ENCODE results near the gene GALC. TPM values are rescaled to one million over a fixed set of nuclear protein-coding genes. Genes with fewer than 3 reads are reported as not detected.

GALC gene
- total RNA-seq, 5 donors from 2014 or later (not counting 1 experiment from before 2014, with no cell fraction given) = 17.2 to 20.5 (median 18.6) TPM

- ATAC-seq (replicated peaks in 1 of 4) = no peak
- CTCF ChIA-PET = no interaction called here
- H3K36me3 Mint-ChIP-seq = peaks cover 38% of the 10 kb centered on the region
- no peak for DNase-seq
- POLR2A ChIA-PET = interaction anchor here in 1 of 2 donors (1.7 kb wide), 1 partner anchor 17 kb away, joined by 4 read pairs; the partner anchor contains the start of gene GALC
- no peak overlapping the region for H3K4me3 ChIP-seq (ENCODE audit: control insufficient read depth in 1 of 2, extremely low read depth in 1 of 2, low read length in 1 of 2)
- peak overlapping the region; percentile 11 to 81 for H3K27ac Mint-ChIP-seq
- peaks cover 29 to 58% of the 10 kb centered on the region in 2 experiments for H3K4me1 ChIP-seq (ENCODE audit: control insufficient read depth in 1 of 2, extremely low read depth in 1 of 2, insufficient read depth in 2 of 2, low read length in 2 of 2)
- H3K4me1 Mint-ChIP-seq = peaks cover 72 to 82% (median 75%) of the 10 kb centered on the region in 3 donors
- H3K27ac ChIP-seq (ENCODE audit: low read length) = no peak overlapping the region
- no CpG with 5 or more reads among the region's 2 CpGs for WGBS (ENCODE audit: insufficient coverage)
- no peaks in the 10 kb centered on the region for H3K27me3 ChIP-seq (replicated peaks in 1 of 2; ENCODE audit: control insufficient read depth in 2 of 2, extremely low read depth in 1 of 2, insufficient read depth in 2 of 2, low read length in 1 of 2)
- peaks cover 0 to 31% of the 10 kb centered on the region in 2 donors for H3K36me3 ChIP-seq (ENCODE audit: control insufficient read depth in 2 of 2, extremely low read depth in 1 of 2, insufficient read depth in 1 of 2, low read length in 1 of 2)
- H3K9me3 ChIP-seq = no peaks in the 10 kb centered on the region
- no peaks in the 10 kb centered on the region for H3K27me3 Mint-ChIP-seq
- H3K4me3 Mint-ChIP-seq = peak overlapping the region in 2 of 3 donors; percentile 10 to 50
- no peaks in the 10 kb centered on the region for H3K9me3 Mint-ChIP-seq
These were observed 17.3 kb upstream of the GALC start for GRCh38 chr14:88010331-88010730.

- no peak for ATAC-seq (replicated peaks in 1 of 4)
- Histone ChIP-seq H3K4me3 (ENCODE audit: control insufficient read depth in 1 of 2, extremely low read depth in 1 of 2, low read length in 1 of 2) (no peak overlapping the region), H3K36me3 (ENCODE audit: control insufficient read depth in 2 of 2, extremely low read depth in 1 of 2, insufficient read depth in 1 of 2, low read length in 1 of 2) (peaks cover 0 to 29% of the 10 kb centered on the region in 2 donors), H3K9me3 (no peaks in the 10 kb centered on the region), H3K4me1 (ENCODE audit: control insufficient read depth in 1 of 2, extremely low read depth in 1 of 2, insufficient read depth in 2 of 2, low read length in 2 of 2) (peaks cover 29 to 65% of the 10 kb centered on the region in 2 experiments), H3K27me3 (replicated peaks in 1 of 2; ENCODE audit: control insufficient read depth in 2 of 2, extremely low read depth in 1 of 2, insufficient read depth in 2 of 2, low read length in 1 of 2) (no peaks in the 10 kb centered on the region), H3K27ac (ENCODE audit: low read length) (peak overlapping the region; percentile 96)
- CTCF ChIA-PET = interaction anchor here in 1 of 2 donors (1.2 kb wide), 1 partner anchor 16 kb away, joined by 3 read pairs; no protein-coding TSS in a partner anchor
- H3K27ac Mint-ChIP-seq = peak overlapping the region; percentile 91 to 93
- no CpG with 5 or more reads among the region's 1 CpG for WGBS (ENCODE audit: insufficient coverage)
- no peaks in the 10 kb centered on the region for H3K9me3 Mint-ChIP-seq
- no peaks in the 10 kb centered on the region for H3K27me3 Mint-ChIP-seq
- H3K4me3 Mint-ChIP-seq = peak overlapping the region in 2 of 3 donors; percentile 67 to 83
- no peak for DNase-seq
- peaks cover 37% of the 10 kb centered on the region for H3K36me3 Mint-ChIP-seq
- H3K4me1 Mint-ChIP-seq = peaks cover 77 to 83% (median 77%) of the 10 kb centered on the region in 3 donors
- POLR2A ChIA-PET = interaction anchor here (1.2 to 1.7 kb wide), 2 partner anchors 15 to 16 kb away, joined by 4 read pairs; partner anchors contain the start of gene GALC (in 1 of the 2)
These were observed 16.5 kb upstream of the GALC start for GRCh38 chr14:88009486-88009885.

GRCh38 chr14:88008039-88008742 is 15.2 kb upstream of the GALC start:
- H3K4me3 ChIP-seq (ENCODE audit: control insufficient read depth in 1 of 2, extremely low read depth in 1 of 2, low read length in 1 of 2) = peak overlapping the region in 1 of 2 donors; percentile 23
- no peaks in the 10 kb centered on the region for H3K9me3 ChIP-seq
- H3K27me3 ChIP-seq (replicated peaks in 1 of 2; ENCODE audit: control insufficient read depth in 2 of 2, extremely low read depth in 1 of 2, insufficient read depth in 2 of 2, low read length in 1 of 2) = no peaks in the 10 kb centered on the region
- DNase-seq (no peak), ATAC-seq (replicated peaks in 1 of 4) (no peak)
- H3K4me1 Mint-ChIP-seq = peaks cover 73 to 78% (median 75%) of the 10 kb centered on the region in 3 donors
- H3K27ac Mint-ChIP-seq = peak overlapping the region; percentile 91 to 93
- ChIA-PET POLR2A (interaction anchor here (0.6 to 1.2 kb wide), 2 partner anchors 14 to 549 kb away, joined by 3 to 4 read pairs; no protein-coding TSS in a partner anchor), CTCF (interaction anchor here in 1 of 2 donors (1.2 kb wide), 1 partner anchor 15 kb away, joined by 3 read pairs; no protein-coding TSS in a partner anchor)
- H3K27me3 Mint-ChIP-seq = no peaks in the 10 kb centered on the region
- peaks cover 31% of the 10 kb centered on the region for H3K36me3 Mint-ChIP-seq
- H3K36me3 ChIP-seq (ENCODE audit: control insufficient read depth in 2 of 2, extremely low read depth in 1 of 2, insufficient read depth in 1 of 2, low read length in 1 of 2) = peaks cover 0 to 29% of the 10 kb centered on the region in 2 donors
- H3K9me3 Mint-ChIP-seq = no peaks in the 10 kb centered on the region
- H3K4me1 ChIP-seq (ENCODE audit: control insufficient read depth in 1 of 2, extremely low read depth in 1 of 2, insufficient read depth in 2 of 2, low read length in 2 of 2) = peaks cover 22 to 73% of the 10 kb centered on the region in 2 experiments
- H3K27ac ChIP-seq (ENCODE audit: low read length) = peak overlapping the region; percentile 96
- H3K4me3 Mint-ChIP-seq = peak overlapping the region; percentile 67 to 83 (median 73)
- WGBS (ENCODE audit: insufficient coverage) = no CpG with 5 or more reads among the region's 2 CpGs

- ChIA-PET POLR2A (interaction anchor here in 1 of 2 donors (0.6 to 4.1 kb wide), 2 partner anchors 12 to 40 kb away, joined by 3 to 59 read pairs; no protein-coding TSS in a partner anchor), CTCF (interaction anchor here in 1 of 2 donors (1.8 to 2.9 kb wide), 3 partner anchors 13 to 62 kb away, joined by 10 to 13 read pairs (median 13); partner anchors contain the start of gene GALC)
- peak overlapping the region; percentile 79 to 88 for H3K27ac Mint-ChIP-seq
- H3K9me3 Mint-ChIP-seq = no peaks in the 10 kb centered on the region
- ATAC-seq (replicated peaks in 1 of 4) (no peak), DNase-seq (no peak)
- no peaks in the 10 kb centered on the region for H3K27me3 Mint-ChIP-seq
- peaks cover 31% of the 10 kb centered on the region for H3K36me3 Mint-ChIP-seq
- peak overlapping the region; percentile 52 to 83 (median 67) for H3K4me3 Mint-ChIP-seq
- Histone ChIP-seq H3K36me3 (ENCODE audit: control insufficient read depth in 2 of 2, extremely low read depth in 1 of 2, insufficient read depth in 1 of 2, low read length in 1 of 2) (peaks cover 0 to 27% of the 10 kb centered on the region in 2 donors), H3K27ac (ENCODE audit: low read length) (peak overlapping the region; percentile 96), H3K9me3 (no peaks in the 10 kb centered on the region), H3K27me3 (replicated peaks in 1 of 2; ENCODE audit: control insufficient read depth in 2 of 2, extremely low read depth in 1 of 2, insufficient read depth in 2 of 2, low read length in 1 of 2) (no peaks in the 10 kb centered on the region), H3K4me3 (ENCODE audit: control insufficient read depth in 1 of 2, extremely low read depth in 1 of 2, low read length in 1 of 2) (peak overlapping the region in 1 of 2 donors; percentile 23), H3K4me1 (ENCODE audit: control insufficient read depth in 1 of 2, extremely low read depth in 1 of 2, insufficient read depth in 2 of 2, low read length in 2 of 2) (peaks cover 23 to 75% of the 10 kb centered on the region in 2 experiments)
- no CpG with 5 or more reads among the region's 1 CpG for WGBS (ENCODE audit: insufficient coverage)
- H3K4me1 Mint-ChIP-seq = peaks cover 75 to 78% (median 76%) of the 10 kb centered on the region in 3 donors
These were observed 14.6 kb upstream of the GALC start for GRCh38 chr14:88007608-88008007.

GRCh38 chr14:88005978-88006851 is 13.2 kb upstream of the GALC start:
- H3K9me3 ChIP-seq = no peaks in the 10 kb centered on the region
- no peaks in the 10 kb centered on the region for H3K27me3 ChIP-seq (replicated peaks in 1 of 2; ENCODE audit: control insufficient read depth in 2 of 2, extremely low read depth in 1 of 2, insufficient read depth in 2 of 2, low read length in 1 of 2)
- H3K27ac Mint-ChIP-seq = peak overlapping the region; percentile 96 to 97
- ATAC-seq (replicated peaks in 1 of 4) (peak; percentile 90 to 96 (median 96)), DNase-seq (peak in 34 of 35 experiments; percentile 31 to 90 (median 70))
- peaks cover 0 to 19% of the 10 kb centered on the region in 2 donors for H3K36me3 ChIP-seq (ENCODE audit: control insufficient read depth in 2 of 2, extremely low read depth in 1 of 2, insufficient read depth in 1 of 2, low read length in 1 of 2)
- peaks cover 22% of the 10 kb centered on the region for H3K36me3 Mint-ChIP-seq
- no peaks in the 10 kb centered on the region for H3K9me3 Mint-ChIP-seq
- peaks cover 69 to 72% (median 71%) of the 10 kb centered on the region in 3 donors for H3K4me1 Mint-ChIP-seq
- H3K4me3 Mint-ChIP-seq = peak overlapping the region; percentile 80 to 87 (median 83)
- no peaks in the 10 kb centered on the region for H3K27me3 Mint-ChIP-seq
- ChIA-PET CTCF (interaction anchor here (0.6 to 2.9 kb wide), 9 partner anchors 11 to 162 kb away, joined by 3 to 15 read pairs (median 4); partner anchors contain the start of gene GALC (in 1 of the 2)), POLR2A (interaction anchor here (0.5 to 4.1 kb wide), 6 partner anchors 9 to 498 kb away, joined by 3 to 59 read pairs (median 6); partner anchors contain the start of gene GALC (in 1 of the 2))
- peaks cover 28 to 69% of the 10 kb centered on the region in 2 experiments for H3K4me1 ChIP-seq (ENCODE audit: control insufficient read depth in 1 of 2, extremely low read depth in 1 of 2, insufficient read depth in 2 of 2, low read length in 2 of 2)
- H3K4me3 ChIP-seq (ENCODE audit: control insufficient read depth in 1 of 2, extremely low read depth in 1 of 2, low read length in 1 of 2) = peak overlapping the region; percentile 74 to 84
- peak overlapping the region; percentile 96 for H3K27ac ChIP-seq (ENCODE audit: low read length)
- 0% methylated on average over 1 of the region's 13 CpGs for WGBS (ENCODE audit: insufficient coverage)
